HG03342 (cell line): ENCODE results near the gene DBP.
"Not testable (repeated sequence)": the region's sequence is repeated elsewhere in the genome, so short reads cannot be mapped to it uniquely, and the experiment has no call there.

ENCODE experiments used
- ATAC-seq: cut with Tn5 transposase; IDR thresholded peaks from one replicate; pipeline ENCODE4 v1.9.1; 2021; ENCODE audit warnings: mild to moderate bottlenecking, moderate library complexity; ENCODE audit not compliant: unreplicated experiment

Gene DBP

DNA sequence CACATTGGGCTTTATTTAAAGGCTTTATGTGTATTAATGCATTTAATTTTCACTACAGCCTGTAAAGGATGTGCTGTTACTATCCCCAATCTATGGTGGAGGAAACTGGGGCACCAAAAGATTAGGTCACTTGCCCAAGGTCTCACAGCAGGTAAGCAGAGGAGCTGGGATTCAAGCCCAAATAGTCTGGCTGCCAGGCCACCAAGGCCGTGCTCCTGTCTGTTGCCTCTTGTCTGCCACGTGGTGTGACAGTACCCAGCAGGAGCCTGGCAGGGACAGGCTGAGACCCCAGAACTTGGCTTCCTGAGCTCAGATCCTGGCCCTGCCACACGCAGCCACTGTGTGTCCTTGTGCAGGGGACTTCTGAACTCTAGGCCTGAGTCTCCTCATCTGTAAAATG is 31.2 kb upstream of the DBP start:
- no peak for ATAC-seq

DNA sequence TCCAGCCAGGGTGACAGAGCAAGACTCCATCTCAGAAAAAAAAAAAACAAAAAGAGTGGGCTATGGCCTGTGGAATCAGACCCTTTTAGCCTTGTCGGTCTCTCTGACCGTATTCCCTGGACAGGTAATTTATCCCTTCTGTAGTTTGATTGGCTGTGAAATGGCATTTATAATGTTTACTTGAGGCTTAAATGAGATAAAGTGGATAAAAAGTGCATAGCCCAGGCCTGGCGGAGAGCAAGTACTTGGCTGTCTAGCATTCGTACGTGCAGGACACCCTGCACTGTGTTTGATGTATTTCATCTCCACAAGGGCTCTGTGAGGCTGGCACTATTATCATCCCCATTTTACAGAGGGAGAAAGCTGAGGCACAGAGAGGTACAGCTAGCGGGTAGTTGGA is 28.6 kb upstream of the DBP start:
- no peak for ATAC-seq

DNA sequence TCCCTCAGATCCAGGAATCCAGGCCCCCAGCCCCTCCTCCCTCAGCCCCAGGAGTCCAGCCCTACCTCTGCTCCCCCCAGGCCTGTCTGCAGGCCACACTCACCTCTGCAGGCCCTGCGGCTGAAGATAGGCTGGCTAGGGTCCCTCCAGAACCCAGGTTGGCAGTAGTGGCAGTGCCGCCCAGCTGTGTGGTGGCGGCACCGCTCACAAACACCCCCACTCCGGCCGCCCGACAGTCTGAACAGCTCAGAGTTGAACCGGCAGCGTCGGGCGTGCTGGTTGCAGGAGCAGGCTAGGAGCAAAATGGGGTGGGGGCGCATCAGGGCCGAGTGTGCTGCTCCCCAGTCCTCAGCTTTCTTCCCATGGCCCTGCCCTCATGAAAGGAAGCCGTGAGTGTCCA is 27.3 kb upstream of the DBP start:
- no peak for ATAC-seq

DNA sequence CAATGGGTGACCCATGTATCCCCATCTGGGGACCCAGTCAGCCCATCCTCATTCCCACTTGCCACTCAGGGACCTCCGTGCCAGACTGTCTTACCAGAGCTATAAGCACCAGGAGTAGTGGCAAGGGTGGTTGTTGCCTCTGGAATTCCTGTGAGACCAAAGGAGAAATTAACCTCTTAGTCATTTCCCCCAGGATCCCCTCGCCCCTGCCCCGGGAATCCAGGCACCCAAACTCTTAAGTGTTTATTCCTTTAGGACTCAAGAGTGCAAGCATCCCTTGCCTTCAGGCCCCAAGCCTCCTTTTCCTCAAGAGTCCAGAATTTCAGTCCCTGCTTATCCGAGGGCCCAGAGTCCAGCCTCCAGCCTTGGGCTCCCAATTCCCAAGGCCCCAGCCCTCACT is 26.5 kb upstream of the DBP start:
- ATAC-seq = no peak

DNA sequence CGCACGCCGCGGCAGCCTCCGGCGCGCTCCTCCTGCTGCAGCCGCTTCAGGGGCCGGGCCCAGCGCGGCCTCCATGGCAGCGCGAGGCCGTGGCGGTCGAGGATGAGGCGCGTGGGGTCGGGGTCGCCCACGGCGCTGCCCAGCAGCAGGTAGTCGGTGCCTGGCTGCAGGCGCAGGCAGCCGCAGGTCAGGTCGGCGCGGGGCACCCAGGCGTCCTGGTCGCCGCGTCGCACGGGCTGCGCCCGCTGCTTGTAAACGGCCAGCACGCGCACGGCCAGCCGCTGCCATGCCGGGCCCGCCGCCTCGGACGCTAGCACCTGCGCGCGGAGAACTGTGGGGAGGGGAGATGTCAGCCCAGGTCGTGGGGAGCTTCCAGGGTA is 24.5 kb upstream of the DBP start:
- no peak for ATAC-seq

DNA sequence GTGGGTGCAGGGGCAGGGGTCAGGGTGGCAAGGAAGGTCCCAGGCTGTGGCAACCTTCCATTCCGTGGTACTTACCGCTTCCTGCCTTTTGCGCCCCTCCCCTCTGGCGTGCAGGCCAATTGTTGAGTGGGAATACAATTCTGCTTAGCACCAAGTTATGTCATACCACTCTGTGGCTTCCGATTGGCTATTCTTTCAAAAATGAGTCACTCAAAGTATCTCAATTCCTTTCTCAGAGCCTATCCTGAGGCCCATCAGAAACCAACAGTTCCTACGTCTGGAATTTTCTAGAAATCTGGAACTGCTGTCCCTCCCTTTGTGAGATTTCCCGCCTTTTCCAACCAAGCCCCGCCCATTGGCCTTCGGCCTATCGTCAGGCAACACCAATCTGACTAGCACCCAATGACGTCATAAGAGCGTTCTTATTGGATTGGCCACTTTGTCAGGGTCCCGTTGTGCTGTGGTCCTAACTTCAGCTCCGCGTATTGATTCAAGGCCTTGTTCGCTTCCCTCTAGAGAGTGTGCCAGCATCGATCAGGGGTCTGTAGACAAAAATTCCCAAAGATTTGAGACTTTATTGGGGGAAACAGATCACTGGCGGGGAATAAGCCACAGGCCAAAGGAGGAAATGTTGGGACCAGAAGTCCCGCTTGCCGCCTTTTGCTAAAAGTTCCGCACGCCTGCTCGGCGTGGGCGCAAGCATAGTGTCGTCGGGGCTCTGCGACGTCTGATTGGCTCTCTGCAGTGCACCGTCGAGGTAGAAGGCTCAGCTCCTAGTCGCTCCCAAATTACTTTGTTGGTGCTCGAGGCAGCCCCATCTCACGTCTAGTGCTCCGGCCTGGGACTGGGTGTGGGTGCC is 23.9 kb upstream of the DBP start:
- ATAC-seq = peak; percentile 69

DNA sequence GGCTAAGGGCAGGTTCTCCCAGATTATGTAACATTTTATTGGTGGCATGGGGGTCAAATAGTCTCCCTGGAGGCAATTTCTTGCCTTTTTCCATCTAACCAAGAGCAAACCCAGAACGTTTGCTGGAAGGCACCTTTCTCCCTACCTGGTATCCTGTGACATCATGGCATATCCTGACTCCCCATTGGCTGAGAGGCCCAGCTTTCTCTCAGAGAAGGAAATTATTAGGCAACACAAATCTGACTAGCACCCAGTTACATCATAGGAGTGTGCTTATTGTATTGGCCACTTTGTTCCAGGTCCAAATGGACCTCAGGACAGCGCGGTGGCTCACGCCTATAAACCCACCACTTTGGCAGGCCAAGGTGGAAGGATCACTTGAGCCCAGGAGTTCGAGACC is 22.6 kb upstream of the DBP start:
- no peak for ATAC-seq

DNA sequence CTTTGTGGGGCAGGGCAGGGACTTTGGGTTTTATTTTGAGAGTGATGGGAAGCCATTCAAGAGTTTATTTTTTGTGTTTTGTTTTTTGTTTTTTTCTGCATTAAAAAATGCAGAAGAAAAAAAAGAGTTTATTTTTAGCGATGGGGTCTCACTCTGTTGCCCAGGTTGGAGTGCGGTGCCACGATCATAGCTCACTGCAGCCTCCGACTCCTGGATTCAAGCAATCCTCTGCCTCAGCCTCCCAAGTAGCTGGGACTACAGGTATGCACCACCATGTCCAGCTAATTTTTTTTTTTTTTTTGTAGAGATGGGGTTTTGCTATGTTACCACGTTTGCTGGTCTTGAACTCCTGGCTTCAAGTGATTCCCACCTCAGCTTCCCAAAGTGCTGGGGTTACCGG is 21.3 kb upstream of the DBP start:
- ATAC-seq = no peak

DNA sequence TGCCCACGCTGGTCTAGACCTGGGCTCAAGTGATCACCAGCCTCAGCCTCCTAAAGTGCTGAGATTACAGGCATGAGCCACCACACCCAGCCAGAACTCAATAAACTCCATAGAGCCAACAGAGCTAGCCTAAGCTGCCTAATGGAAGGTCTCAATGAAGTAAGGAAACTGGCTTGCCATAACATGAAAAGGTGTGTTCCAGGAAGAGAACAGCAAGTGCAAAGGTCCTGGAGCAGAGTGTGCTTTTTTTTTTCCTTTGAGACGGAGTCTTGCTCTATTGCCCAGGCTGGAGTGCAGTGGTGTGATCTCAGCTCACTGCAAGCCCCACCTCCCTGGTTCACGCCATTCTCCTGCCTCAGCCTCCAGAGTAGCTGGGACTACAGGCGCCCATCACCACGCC is 20.6 kb upstream of the DBP start:
- not testable (repeated sequence) for ATAC-seq

DNA sequence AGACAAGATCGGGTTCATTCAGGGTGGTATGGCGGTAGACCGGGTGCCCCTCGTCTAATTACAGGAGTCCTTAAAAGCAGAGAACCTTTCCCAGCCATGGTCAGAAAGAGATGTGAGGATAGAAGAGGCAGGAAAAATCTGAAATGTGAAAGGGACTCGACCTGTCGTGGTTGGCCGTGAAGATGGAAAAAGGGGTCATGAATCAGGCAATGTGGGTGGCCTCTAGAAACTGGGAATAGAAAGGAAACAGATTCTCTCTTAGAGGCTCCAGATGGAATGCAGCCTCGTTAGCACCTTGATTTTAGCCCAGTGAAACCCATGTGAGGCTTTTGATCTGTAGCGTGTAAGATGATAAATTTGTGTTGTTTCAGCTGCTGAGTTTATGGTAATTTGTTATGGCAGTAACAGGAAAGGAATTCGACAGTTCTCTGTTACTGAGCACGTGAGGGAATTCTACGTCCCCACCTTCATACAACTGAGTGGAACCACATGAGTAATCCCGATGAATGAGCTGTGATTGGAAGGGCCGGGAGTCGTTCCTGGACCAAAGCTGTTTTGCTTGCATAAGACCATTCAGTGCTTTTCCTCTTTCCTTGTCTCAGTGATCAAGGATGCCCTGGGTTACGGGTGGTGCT is 19.8 kb upstream of the DBP start:
- ATAC-seq = no peak

DNA sequence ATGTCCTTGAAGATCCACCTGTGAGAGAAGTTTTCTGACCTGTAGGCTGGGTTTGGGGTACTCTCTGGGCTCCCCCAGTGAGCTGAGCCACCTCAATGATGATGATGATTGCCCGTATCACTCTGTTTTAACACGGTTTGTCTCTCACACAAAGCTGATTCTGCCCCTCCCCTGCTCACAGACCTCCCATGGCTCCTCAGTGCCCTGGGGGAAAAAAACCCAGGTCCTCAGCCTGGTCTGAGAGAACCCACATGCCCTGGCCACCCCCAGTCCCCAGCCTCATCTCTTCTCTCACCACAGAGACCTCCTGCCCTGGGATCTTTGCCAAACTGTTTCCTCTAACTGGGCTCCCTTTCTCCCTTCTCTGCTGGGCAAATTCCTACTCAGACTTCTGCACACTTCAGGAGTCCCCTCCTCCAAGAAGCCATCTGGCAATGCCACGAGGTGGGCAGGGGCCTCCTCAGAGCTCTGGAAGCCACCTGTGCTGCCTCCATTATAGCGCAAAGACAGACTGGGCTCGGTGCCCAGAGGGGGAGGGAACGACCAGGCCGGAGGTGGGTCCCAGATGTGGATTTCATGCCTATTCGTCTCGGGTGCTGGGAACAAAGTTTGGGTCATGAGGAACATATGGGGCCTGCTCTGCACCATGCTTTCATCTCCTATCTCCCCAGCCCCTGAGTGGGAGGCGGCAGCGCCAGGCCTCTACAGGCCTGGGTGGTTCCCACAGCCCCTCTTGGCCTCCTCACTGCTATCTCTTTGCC is 17.3 kb upstream of the DBP start:
- no peak for ATAC-seq

DNA sequence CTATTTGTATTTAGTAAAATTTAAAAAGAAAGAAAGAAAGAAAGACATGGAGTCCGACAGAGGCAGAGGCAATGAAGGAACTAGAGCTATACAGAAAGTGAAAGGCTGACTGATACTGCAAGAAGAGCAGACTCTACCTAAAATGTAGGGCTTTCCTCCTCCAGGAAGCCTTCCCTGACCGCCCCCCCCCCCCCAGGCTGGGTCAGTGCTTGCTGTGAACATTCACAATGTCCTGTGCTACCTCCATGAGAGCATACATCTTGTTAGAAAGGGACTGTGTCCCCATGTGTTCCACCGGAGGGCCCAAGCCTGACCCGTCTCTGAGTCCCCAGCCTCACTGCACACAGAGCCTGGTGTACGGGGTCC is 14.5 kb upstream of the DBP start:
- no peak for ATAC-seq

DNA sequence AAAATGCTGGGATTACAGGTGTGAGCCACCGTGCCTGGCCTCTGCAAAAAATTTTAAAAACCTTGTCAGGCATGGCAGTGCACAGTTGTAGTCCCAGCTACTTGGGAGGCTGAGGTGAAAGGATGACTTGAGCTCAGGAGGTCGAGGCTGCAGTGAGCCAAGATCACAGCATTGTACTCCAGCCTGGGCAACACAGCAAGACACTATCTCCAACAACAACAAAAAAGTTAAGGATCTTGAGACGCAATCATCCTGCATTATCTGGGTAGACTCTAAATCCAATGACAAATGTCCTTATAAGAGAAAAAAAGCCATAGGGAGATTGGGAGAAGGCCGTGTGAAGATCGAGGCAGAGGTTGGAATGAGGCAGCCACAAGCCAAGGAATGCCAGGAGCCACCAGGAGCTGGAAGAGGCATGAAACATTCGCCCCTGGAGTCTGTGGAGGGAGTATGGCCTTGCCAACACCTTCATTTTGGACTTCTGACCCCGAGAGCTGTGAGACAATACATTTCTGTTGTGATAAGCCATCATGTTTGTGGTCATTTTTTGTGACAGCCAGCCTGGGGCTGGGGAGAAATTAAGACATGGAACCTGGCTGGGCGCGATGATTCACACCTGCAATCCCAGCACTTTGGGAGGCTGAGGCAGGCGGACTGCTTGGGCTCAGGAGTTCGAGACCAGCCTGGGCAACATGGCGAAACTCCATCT is 13.9 kb upstream of the DBP start:
- ATAC-seq = no peak

DNA sequence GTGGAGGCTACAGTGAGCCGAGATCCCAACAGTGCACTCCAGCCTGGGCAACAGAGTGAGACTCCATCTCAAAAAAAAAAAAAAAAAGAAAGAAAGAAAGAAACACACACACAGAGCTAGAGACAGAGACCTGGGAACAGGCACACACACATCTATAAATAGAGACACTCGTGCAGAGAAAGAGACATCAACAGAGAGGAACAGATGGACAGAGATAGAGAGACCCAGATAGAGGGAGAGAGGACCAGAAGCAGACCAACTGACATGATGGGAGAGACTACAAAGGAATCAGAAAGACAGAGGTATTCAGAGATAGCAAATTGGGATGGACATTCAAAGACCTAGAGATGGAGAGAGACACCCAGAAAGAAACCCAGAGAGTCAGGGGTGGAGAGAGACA is 11.0 kb upstream of the DBP start:
- ATAC-seq = no peak

DNA sequence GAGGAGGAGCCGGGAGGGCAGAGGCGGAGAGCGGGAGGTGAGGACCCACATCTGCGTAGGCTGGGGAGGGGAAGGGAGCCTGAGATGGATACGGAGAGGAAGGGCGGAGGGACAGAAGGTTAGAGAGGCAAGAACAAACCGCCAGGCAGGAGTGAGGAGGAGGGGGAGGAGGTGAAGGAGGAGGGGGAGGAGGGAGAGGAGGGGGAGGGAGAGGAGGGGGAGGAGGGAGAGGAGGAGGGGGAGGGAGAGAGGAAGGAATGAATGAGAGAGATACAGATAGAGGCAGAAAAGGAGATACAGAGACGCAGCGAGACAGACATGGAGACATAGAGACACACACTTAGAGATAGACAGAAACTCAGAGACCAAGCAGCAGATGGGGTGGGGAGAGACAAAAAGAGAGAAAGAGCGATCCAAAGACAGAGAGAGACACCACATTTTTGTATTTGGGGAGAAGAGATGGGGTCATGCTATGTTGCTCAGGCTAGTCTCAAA is 9.6 kb upstream of the DBP start:
- ATAC-seq = no peak

DNA sequence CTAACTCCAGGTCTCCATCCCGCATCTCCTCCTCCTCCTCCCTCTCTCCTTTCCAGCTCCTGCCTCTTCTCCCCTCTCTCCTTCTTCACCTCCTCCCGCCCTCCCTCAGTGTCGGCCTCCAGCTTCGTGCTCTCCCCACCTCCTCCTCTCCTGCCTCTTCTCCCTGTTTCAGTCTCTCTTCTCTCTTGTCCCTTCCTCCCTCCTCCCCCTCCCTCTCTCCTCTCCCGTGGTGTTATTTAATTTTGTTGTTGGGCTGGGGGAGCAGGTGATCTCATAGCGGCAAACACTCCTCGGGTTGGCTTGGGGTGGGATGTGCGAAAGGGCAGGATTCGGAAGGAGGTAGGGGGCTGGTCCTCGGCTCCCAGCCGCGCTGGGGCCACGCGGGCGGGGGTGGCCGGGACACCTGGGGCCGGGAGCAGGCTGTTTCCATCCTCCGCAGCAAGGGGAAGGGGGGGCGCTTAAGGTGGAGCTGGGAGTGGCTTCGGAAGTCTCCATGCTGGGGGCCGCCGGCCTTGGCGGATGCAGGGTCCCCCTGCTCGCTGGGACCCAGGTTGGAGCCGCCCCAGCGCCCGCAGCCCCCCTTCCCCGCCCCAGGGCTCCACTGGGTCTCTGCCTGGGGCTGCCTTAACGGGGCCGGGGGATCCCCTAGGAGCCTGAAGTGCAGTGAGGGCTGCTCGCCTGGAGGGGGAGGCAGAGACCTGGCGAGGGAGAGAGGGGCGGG is 9.0 kb upstream of the DBP start, which contains the start of gene CA11:
Gene CA11, minus strand, starts transcription at position 187 of the 721 bp plus-strand sequence. CDS start 555 bp downstream, outside the sequence.
- peak; percentile 72 for ATAC-seq

DNA sequence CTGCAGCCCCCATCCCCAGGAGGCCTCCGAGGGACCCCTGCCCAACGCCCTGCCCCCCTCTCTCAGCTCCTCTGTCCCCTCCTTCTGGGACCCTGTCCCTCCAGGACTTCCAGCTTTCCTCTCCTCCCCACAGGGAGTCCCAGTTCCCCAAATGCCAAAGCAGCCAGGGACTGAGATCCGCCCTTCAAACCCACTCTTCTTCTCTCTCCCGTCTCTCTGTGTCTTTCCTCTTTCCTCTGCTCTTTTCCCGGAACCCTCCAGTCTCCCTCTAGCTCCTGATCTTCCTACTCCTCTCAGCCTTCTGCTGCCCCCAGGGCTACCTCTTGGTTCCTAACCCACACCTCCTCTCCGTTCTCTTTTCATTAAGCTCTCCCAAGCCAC is 8.4 kb upstream of the DBP start:
- ATAC-seq = no peak

DNA sequence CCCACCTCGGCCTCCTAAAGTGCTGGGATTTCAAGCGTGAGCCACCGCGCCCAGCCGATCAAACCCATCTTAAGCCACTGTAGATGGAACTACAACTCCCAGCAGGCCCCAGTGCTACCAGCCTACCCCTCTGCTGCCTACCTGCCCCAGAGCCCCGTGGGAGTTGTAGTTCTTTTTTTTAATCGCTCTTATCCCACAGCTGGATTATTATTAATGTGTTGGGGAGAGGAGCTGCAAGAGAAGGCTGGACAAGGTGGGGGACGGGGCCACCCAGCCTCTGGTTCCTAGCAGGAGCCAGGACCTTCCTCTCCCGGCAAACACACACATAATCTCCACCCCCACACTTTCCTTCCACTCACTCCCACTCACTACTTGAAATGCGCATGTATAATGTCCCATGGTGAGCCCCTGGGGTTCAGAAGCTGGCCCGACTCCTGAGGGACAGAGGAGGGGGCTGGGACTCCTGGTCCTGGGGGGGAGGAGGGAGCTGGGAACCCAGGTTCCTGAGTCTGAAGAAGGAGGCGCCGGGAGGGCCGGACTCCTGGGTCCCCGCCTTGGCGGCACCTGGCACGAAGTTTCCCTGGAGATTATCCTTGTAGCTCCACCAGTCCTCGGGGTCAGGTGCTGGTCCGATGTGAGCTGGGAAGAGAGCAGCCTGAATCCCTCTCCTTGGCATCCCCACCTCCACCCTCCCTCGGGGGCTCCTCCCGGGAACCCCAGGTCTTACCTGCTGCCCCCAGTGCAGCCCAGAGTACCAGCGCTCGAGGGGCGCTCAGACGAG is 7.8 kb upstream of the DBP start:
- no peak for ATAC-seq

DNA sequence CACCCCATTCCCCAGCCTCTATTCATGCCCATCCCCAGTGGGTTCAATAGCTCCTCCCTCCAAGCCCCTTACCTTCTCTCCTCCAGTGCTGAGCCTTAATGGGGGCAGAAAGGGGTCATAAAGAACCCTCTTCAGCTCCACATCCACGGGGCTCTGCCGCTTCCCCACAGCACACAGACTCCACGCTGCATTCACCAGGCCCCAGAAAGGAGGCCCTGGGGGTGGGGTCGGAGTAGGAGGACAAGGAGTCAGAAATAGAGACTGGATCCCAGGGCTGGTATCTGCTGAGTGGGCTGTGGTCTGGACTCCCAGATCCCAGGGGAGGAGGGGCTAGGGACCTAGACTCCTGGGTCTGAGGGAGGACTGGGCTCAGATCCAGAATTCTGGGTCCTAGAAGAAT is 7.2 kb upstream of the DBP start:
- ATAC-seq = no peak

DNA sequence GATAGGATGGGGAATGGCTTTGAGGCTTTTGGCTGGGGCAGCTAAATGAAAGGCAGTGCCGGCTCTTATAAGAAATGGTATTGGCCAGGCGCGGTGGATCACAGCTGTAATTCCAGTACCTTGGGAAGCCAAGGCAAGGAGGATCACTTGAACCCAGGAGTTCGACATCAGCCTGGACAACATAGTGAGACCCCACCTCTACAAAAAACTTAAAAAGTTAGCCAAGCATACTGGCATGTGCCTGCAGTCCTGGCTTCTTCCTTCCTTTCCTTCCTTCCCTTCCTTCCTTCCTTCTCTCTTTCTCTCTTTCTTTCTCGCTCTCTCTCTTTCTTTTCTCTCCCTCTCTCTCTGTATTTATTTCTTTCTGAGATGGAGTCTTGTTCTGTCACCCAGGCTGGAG is 5.7 kb upstream of the DBP start:
- ATAC-seq = no peak
